Neutrophil (primary cell): Measurements from ENCODE around the gene CORO7.

ENCODE experiments used
- H3K27ac ChIP-seq: fragments of 200-600 bp; sonication (generic); 2 replicates; pipeline ENCODE4 v1.5.1; 2016; ENCODE audit warnings: mild to moderate bottlenecking, moderate library complexity
- H3K27me3 ChIP-seq: fragments of 200-600 bp; sonication (generic); 2 replicates; pipeline ENCODE4 v1.6.0; 2016; ENCODE audit warnings: mild to moderate bottlenecking
- H3K36me3 ChIP-seq: fragments of 200-600 bp; sonication (generic); 2 replicates; pipeline ENCODE4 v1.5.1; 2017
- H3K4me1 ChIP-seq, 2 experiments: fragments of 200-600 bp in 1 of 2; sonication (generic) in 1 of 2; 1 replicate in 1 of 2; 2 replicates in 1 of 2; pipeline versions ENCODE4 v1.5.1 to v1.6.1; 2013 to 2016; ENCODE audit warnings: low read depth in 1 of 2, low read length in 1 of 2, mild to moderate bottlenecking in 1 of 2, moderate library complexity in 1 of 2; ENCODE audit not compliant: control insufficient read depth in 1 of 2, insufficient read depth in 1 of 2
- H3K4me3 ChIP-seq, 2 experiments: fragments of 200-600 bp in 1 of 2; sonication (generic) in 1 of 2; 1 replicate in 1 of 2; 2 replicates in 1 of 2; pipeline ENCODE4 v1.5.1; 2013 to 2016; ENCODE audit warnings: low read depth in 1 of 2, low read length in 1 of 2, mild to moderate bottlenecking in 1 of 2, moderate library complexity in 1 of 2
- H3K9me3 ChIP-seq: fragments of 200-600 bp; sonication (generic); 2 replicates; pipeline ENCODE4 v1.5.1; 2016
- TF ChIP-seq, protein P1 (sequence below): fragments of 200-600 bp; sonication (generic); IDR thresholded peaks from 2 replicates; pipeline ENCODE4 v1.5.1; 2016; ENCODE audit warnings: antibody characterized with exemption

The CORO7 gene

DNA sequence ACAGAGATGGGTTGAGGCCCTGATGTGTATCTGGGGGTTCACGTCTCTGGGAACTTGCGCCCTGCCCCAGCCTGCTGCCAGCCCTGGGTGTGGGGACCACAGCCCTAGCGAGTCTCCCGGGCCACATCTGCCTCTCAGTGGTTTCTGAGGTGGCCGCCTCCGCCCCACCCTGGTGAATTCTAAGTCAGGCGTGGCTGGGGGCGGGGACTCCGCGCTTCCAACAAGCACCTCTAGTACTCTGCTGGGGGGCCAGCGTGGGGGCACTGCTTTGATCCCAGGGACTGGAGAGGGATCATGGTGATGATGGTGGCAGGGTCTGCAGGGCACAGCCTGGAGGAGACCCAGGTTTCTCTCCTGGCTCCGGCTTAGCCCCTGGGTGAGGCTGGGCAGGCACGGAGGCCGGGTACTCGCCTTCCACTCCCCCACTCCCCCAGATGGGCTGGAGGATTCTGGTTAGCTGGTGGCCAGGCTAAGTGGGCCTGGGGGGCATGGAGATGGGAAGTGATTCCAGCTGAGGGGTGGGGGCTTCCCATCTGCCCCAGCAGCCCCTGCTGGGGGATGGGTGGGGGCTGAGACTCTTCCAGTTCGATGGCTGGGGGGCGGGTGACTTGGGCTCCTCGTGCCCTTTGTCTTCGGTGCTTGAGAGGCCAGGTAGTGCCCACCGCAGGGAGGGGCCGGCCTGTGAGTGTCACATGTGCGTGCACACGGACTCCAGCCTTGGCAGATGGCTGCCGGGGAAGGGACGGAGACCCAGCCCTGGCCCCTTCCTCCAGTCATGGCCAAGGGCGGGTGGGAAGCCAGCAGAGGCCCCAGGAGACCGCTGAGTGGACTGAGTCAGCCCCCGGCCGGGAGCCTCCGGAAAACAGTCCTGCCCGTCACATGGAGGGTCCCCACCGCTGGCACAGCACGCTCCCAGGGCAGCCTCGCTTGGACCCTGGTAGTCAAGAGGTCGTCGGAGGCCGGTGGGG lies 96.7 kb downstream of the CORO7 start:
- TF ChIP-seq, protein P1, sequence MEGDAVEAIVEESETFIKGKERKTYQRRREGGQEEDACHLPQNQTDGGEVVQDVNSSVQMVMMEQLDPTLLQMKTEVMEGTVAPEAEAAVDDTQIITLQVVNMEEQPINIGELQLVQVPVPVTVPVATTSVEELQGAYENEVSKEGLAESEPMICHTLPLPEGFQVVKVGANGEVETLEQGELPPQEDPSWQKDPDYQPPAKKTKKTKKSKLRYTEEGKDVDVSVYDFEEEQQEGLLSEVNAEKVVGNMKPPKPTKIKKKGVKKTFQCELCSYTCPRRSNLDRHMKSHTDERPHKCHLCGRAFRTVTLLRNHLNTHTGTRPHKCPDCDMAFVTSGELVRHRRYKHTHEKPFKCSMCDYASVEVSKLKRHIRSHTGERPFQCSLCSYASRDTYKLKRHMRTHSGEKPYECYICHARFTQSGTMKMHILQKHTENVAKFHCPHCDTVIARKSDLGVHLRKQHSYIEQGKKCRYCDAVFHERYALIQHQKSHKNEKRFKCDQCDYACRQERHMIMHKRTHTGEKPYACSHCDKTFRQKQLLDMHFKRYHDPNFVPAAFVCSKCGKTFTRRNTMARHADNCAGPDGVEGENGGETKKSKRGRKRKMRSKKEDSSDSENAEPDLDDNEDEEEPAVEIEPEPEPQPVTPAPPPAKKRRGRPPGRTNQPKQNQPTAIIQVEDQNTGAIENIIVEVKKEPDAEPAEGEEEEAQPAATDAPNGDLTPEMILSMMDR, result no peak
- Histone ChIP-seq H3K27ac (no peak overlapping the region), H3K4me3 (no peak overlapping the region), H3K27me3 (peaks cover 62% of the 10 kb centered on the region), H3K4me1 (peaks cover 12 to 17% of the 10 kb centered on the region in 2 experiments), H3K36me3 (no peaks in the 10 kb centered on the region), H3K9me3 (no peaks in the 10 kb centered on the region)

DNA sequence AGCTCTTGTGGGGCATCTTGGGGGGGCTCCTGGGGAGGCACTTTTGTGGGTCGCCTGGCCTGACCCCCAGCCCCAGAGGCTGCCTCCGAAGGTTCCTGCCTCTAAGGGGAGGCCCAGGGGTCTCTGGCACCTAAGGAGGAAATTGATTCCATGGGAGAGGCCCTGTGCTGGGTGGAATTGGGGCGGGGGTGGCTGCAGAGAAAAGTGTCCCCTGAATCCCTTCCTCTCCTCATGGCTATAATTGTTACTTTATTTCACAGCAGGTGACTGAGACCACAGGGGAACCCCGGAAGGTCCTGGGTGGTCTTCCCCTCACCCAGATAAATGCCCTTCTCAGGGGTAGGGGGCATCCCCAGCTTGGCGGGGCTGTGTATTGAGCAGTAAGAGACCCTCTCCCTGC lies 97.4 kb downstream of the CORO7 start:
- no peak overlapping the region for H3K4me3 ChIP-seq

DNA sequence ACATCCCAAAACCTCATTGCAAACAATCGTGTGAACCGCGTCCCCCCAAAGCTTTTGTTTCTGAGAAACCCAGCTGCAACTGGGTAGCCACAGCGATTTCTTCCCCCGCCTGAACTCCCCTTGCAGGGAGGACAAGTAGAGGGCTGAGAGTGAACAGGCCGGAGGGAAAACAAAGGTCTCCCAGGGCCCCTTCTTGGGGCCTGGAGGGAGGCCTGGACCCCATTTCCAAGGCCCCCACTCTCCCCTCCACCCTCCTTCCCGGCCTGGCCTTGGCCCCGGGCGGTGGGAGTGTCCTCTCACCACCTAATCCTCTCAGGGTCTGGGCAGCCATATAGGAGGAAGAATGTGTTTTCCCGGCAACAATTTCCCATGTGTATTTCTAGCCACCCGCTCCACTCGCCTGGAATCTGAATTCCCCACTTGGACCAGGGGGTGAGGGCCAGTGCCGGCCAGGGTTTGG lies 97.9 kb downstream of the CORO7 start:
- Histone ChIP-seq H3K27me3 (peaks cover 75% of the 10 kb centered on the region), H3K27ac (no peak overlapping the region), H3K4me3 (no peak overlapping the region), H3K36me3 (no peaks in the 10 kb centered on the region), H3K9me3 (no peaks in the 10 kb centered on the region), H3K4me1 (peaks cover 18 to 24% of the 10 kb centered on the region in 2 experiments)
- TF ChIP-seq, protein P1, result no peak

More for the DNA sequence above, 97.4 kb downstream of the CORO7 start:
- peaks cover 14 to 21% of the 10 kb centered on the region in 2 experiments for H3K4me1 ChIP-seq
- no peaks in the 10 kb centered on the region for H3K9me3 ChIP-seq
- TF ChIP-seq, protein P1, result no peak
- H3K27ac ChIP-seq, result no peak overlapping the region
- peaks cover 70% of the 10 kb centered on the region for H3K27me3 ChIP-seq
- H3K36me3 ChIP-seq, result no peaks in the 10 kb centered on the region

DNA sequence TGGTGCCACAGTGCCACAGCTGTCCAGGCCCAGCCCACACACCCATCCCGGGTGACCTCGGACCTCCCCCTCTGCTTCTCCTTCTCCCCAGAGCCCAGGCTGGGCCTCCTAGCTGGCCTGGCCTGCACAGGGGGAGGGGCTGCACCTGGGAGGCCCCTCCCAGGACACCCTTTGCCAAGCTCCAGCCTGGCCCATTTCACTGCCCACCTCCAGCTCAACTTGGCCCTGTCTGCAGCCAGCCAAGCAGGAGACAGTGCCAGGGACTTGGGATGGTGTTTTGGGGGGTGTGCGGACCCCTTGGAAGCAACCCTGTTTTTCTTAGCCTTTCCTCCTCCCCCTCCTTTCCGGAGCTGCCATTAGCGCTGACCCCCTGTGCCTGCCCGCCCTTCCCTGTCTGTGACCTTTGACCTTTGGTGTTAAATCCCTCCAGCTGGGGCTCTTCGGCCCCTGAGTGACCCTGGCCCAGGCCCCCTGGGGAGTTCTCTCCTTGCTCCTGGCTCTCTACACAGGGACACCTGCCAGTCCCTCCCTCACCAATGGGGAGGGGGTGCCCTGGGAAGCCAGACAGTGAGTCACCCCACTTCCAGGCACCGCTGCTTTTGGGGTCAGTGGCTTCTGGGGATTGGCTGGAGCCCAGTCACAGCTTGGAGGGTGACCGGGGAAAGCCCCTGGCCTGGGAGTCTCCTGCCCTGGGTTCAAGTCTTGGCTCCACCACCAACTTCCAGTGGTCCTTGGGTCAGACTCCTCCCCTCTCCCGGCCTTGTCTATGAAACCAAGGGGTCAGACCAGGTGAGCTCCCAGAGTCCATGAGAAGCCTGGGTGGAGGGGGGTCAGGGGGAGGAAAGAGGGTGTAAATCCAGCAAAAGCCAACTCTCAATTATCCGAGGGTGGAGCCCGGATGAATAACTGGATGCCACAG lies 98.6 kb downstream of the CORO7 start:
- no peaks in the 10 kb centered on the region for H3K9me3 ChIP-seq

More for the DNA sequence above, 98.6 kb downstream of the CORO7 start:
- peaks cover 18 to 24% of the 10 kb centered on the region in 2 experiments for H3K4me1 ChIP-seq
- no peak overlapping the region for H3K4me3 ChIP-seq
- TF ChIP-seq, protein P1, result no peak
- no peak overlapping the region for H3K27ac ChIP-seq
- no peaks in the 10 kb centered on the region for H3K36me3 ChIP-seq
- H3K27me3 ChIP-seq, result peaks cover 81% of the 10 kb centered on the region
